HG03066 (cell line): Measurements from ENCODE around the gene EHHADH.

Experiments used
- ATAC-seq: cut with Tn5 transposase; IDR thresholded peaks from one replicate; pipeline ENCODE4 v1.9.1; 2021; ENCODE audit warnings: low read depth; ENCODE audit not compliant: unreplicated experiment

The EHHADH gene

GRCh38 chr3:185200639-185201038 lies 53.2 kb downstream of the EHHADH start:
- ATAC-seq: no peak

DNA sequence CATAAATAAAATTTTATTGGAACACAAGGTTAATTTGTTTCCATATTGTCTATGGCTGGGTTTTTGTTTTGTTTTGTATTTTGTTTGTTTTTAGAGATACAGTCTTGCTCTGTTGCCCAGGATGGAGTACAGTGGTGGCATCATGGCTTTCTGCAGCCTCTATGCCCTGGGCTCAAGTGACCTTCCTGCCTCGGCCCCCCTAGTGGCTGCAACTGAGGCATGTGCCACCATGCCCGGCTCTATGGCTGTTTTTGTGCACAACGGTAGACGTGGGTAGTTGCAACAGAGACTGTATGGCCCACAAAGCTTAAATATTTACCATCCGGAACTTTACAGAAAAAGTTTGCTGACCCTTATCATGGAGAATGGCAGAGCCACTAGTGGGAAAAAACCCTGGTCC lies 54.2 kb downstream of the EHHADH start:
- no peak for ATAC-seq

DNA sequence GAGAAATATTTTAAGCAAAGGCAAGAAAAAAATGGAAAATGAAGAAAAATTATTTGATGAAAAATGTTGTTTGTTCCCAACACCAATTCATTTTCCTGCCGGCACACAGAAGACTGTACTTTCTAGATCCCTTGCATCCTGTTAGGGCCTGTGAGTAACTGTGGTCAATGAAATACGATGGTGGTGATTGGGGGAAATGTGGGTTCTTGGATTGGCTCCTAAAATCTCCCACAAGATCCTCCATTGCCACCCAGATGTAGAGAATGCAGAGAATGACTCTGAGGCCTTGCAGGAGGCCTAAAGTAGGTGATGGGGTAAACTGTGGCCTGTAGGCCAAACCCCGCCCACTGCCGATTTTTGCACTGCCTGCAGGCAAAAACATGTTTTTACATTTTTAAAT lies 54.6 kb downstream of the EHHADH start:
- ATAC-seq: no peak

DNA sequence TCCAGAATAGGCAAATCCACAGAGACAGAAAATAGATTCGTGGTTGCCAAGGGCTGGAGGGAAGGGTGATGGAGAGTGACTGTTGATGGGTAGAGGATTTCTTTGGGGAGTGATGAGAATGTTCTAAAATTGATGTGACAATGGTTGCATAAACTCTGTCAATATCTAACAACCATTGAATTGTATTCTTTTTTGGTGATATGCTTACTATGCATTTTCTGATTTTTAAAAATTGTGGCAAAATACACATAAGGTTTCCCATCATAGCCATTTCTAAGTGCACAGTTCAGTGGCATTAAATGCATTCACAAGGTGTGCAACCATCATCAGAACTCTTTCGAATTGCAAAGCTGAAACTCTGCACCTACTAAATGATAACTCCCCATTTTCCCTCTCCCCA lies 56.8 kb downstream of the EHHADH start:
- ATAC-seq: no peak

DNA sequence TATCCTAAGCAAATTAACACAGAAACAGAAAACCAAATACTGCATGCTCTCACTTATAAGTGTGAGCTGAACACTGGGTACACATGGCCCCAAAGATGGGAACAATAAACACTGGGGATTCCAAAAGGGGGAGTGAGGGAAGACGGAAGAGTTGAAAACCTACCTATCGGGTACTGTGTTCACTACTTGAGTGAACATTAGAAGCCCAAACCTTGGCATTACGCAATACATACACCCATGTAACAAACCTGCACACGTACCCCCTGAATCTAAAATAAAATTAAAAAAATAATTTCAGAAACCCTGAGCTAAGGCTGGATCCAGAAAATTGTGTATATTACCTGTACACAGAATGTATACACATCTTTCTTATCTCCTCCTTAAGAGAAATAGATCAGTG lies 58.2 kb downstream of the EHHADH start:
- no peak for ATAC-seq

GRCh38 chr3:185188816-185189215 lies 65.0 kb downstream of the EHHADH start:
- no peak for ATAC-seq

- ATAC-seq: no peak
Measured at GRCh38 chr3:185187391-185187790, 66.5 kb downstream of the EHHADH start.

GRCh38 chr3:185176750-185177359 lies 77.0 kb downstream of the EHHADH start:
- ATAC-seq: no peak

- no peak for ATAC-seq
Measured at GRCh38 chr3:185175370-185175987, 78.4 kb downstream of the EHHADH start.

DNA sequence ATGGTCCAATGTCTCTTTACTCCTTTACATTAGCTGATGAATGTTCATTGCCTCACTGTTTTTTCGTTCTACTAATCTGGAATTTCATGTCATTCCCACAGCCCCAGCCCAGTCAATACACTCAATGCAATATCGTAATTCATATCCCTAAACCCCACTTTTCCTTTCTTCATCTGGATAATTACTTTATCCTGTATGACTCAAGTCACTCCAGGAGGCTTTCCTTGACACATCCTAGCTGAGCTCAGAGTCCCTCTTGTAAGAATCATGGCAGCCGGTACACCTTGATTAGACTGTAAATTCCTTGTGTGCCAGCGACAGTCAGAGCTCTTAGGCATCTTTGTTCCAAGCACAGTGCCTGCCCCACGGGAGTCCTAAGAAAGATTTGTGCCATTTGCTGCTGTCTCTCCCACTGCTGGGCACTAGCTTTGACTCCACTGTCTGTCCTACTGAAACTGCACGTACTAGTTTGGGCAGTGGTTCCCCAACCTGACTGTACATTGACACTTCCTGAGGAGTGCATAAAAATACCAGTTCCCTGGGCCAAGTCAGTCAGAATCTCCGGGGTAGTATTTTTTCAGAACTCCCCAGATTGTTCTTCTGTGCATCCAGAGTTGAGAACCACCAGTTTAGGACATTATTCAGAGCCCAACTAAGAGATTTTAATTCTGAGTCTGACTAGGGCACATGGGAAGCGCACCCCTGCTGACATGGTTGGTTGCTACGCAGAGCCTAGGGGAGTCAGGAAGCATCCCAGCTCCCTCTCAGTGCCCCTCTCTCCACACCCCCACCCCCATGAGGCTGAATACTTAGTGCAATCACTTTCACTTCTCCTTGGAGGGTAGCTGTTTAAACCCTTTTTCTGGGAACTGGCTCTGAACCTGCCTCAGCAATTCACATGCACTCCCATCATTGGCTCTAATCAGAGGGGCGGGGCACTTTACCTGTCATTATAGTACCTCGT lies 81.5 kb downstream of the EHHADH start:
- no peak for ATAC-seq

GRCh38 chr3:185164428-185165217 lies 89.2 kb downstream of the EHHADH start:
- no peak for ATAC-seq

- no peak for ATAC-seq
Measured at GRCh38 chr3:185162634-185163033, 91.2 kb downstream of the EHHADH start.

GRCh38 chr3:185161761-185162160 lies 92.1 kb downstream of the EHHADH start:
- ATAC-seq: no peak

DNA sequence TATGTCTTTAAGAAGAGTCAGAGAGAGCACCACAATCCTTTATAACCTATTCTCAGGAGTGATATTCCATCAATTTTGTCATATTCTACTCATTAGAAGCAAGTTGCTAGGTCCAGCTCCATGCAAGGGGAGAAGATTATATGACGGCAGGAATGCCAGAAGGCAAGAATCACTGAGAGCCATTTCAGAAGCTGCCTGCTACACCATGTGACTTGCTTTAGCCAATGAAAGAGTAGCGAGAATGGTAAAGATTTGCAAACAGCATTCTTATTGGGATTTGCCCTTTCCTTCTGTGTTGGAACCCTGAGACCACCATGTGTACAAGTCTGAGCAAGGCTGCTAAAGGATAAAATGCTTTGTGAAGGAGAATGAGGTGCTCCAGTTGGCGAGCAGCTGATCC lies 96.5 kb downstream of the EHHADH start:
- ATAC-seq: no peak

GRCh38 chr3:185155678-185156077 lies 98.2 kb downstream of the EHHADH start:
- no peak for ATAC-seq

- no peak for ATAC-seq
Measured at GRCh38 chr3:185153861-185154629, 99.8 kb downstream of the EHHADH start.

GRCh38 chr3:185153171-185153771 lies 100.6 kb downstream of the EHHADH start:
- ATAC-seq: no peak

GRCh38 chr3:185152410-185153170 lies 101.3 kb downstream of the EHHADH start, which contains the start of gene C3orf70:
Gene C3orf70, minus strand, starts transcription at chr3:185153060. Its CDS starts 237 bp downstream, at chr3:185152823.
- no peak for ATAC-seq

DNA sequence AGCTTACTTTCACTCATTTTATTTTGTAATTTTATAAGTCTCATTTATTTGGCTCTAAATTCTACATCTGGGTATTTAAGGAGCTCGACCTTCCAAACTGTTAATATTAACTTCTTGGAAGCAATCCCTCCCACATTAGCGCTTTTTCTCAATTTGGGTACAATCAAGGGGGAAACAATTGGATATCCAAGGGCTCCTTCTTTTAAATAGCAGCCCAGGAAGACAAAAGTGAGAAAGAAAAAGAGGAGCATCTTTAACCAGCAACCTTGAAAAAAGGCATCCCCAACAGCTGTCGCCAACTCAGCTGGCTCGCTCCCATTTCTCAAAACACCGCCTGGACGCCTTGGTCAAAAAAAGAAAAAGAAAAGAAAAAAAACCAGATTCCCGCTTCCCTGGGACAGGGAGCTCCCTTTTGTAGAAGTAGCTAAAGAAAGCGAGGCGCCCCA lies 101.9 kb downstream of the EHHADH start:
- ATAC-seq: no peak
